Panc1 (cell line): ENCODE measurements around the gene RNF212. TPM values are rescaled to one million over a fixed set of nuclear protein-coding genes. Genes with fewer than 3 reads are reported as not detected.

ENCODE experiments used
- ATAC-seq: fragments of 200-7000 bp; cut with Tn5 transposase; 2 replicates; pipeline ENCODE4 v1.9.1; 2020; ENCODE audit warnings: mild to moderate bottlenecking, moderate library complexity
- BruUV-seq: library from RNA; stranded (reverse); fragments of 400-500 nt; replicated peaks from 2 replicates; lab custom pipeline; 2021; lab: Mats Ljungman, UMichigan
- CTCF ChIA-PET: fragments of 300-600 bp; sonication (Branson Sonifier 250); formaldehyde crosslinking; loops from one replicate; lab custom pipeline; 2022; ENCODE audit warnings: antibody characterized with exemption; lab: Charles Lee
- POLR2A ChIA-PET: fragments of 300-600 bp; sonication (Branson Sonifier 250); formaldehyde crosslinking; loops from one replicate; lab custom pipeline; 2022; ENCODE audit warnings: antibody characterized with exemption; lab: Charles Lee
- DNase-seq: peaks from one replicate; pipeline ENCODE4 v3.0.0-alpha.2; 2010; ENCODE audit warnings: low read depth, low spot score
- H3K27ac ChIP-seq: 2 replicates; pipeline ENCODE4 v1.5.1; 2011; ENCODE audit warnings: mild to moderate bottlenecking, low read length, inconsistent platforms
- H3K27me3 ChIP-seq: fragments of 200-500 bp; sonication (Bioruptor generic); 2 replicates; pipeline ENCODE4 v1.6.0; 2014; ENCODE audit warnings: low read length, inconsistent platforms; ENCODE audit not compliant: control insufficient read depth, insufficient read depth
- H3K36me3 ChIP-seq: fragments of 200-500 bp; sonication (Bioruptor generic); 2 replicates; pipeline ENCODE4 v1.5.1; 2014; ENCODE audit warnings: inconsistent platforms, mild to moderate bottlenecking, low read length, moderate library complexity; ENCODE audit not compliant: control insufficient read depth, insufficient read depth
- H3K4me1 ChIP-seq: 2 replicates; pipeline ENCODE4 v1.5.1; 2011; ENCODE audit warnings: inconsistent platforms, mild to moderate bottlenecking, low read length, moderate library complexity; ENCODE audit not compliant: control insufficient read depth, insufficient read depth
- H3K4me3 ChIP-seq, 2 experiments: 2 replicates each; pipeline ENCODE4 v1.5.1; 2011 to 2012; ENCODE audit warnings: low read depth in 2 of 2, low read length in 2 of 2, mild to moderate bottlenecking in 2 of 2, inconsistent platforms in 1 of 2, moderate library complexity in 1 of 2
- H3K9me3 ChIP-seq: fragments of 200-500 bp; sonication (Bioruptor generic); 2 replicates; pipeline ENCODE4 v1.5.1; 2014; ENCODE audit warnings: low read depth, mild to moderate bottlenecking, inconsistent platforms, low read length, moderate library complexity; ENCODE audit not compliant: control insufficient read depth, insufficient read depth
- POLR2AphosphoS5 ChIP-seq: IDR thresholded peaks from 2 replicates; pipeline ENCODE4 v1.6.1; 2012; ENCODE audit warnings: mild to moderate bottlenecking, low read depth, low read length, moderate library complexity
- SIN3A ChIP-seq: IDR thresholded peaks from 2 replicates; pipeline ENCODE4 v1.6.1; 2012; ENCODE audit warnings: low read depth, mild to moderate bottlenecking, low read length, moderate library complexity, borderline replicate concordance; ENCODE audit not compliant: insufficient read depth
- TCF7L2 ChIP-seq: IDR thresholded peaks from 2 replicates; pipeline ENCODE4 v1.6.1; 2011; ENCODE audit warnings: mild to moderate bottlenecking, low read depth, low read length, inconsistent platforms
- in situ Hi-C: cut with HindIII; loops from 2 replicates; pipeline ENCODE4 v1.10.0; 2016; ENCODE audit warnings: low sequenced_read_pairs, low pct_unique_long_range_greater_than_20kb
- intact Hi-C: fragments of 100-400 bp; cut with micrococcal nuclease; formaldehyde crosslinking; loops from one replicate; pipeline ENCODE4 v1.10.0; 2022; ENCODE audit not compliant: unreplicated experiment
- total RNA-seq: library from RNA; stranded (reverse); gene quantifications from one replicate; pipeline ENCODE4 v1.2.1, GENCODE V29; 2021; ENCODE audit not compliant: unreplicated experiment
- TF ChIP-seq, protein P1 (sequence below), 2 experiments: IDR thresholded peaks; 2 replicates each; pipeline ENCODE4 v1.6.1; 2011 to 2012; ENCODE audit warnings: low read depth in 2 of 2, control low read depth in 1 of 2, low read length in 1 of 2, mild to moderate bottlenecking in 1 of 2, moderate library complexity in 1 of 2; ENCODE audit not compliant: insufficient read depth in 1 of 2
- TF ChIP-seq, protein P2 (sequence below): fragments of 450-650 bp; IDR thresholded peaks from 2 replicates; pipeline ENCODE4 v1.5.1; 2017; ENCODE audit warnings: mild to moderate bottlenecking

Gene RNF212
- total RNA-seq, 1 experiment from 2014 or later = not detected

DNA sequence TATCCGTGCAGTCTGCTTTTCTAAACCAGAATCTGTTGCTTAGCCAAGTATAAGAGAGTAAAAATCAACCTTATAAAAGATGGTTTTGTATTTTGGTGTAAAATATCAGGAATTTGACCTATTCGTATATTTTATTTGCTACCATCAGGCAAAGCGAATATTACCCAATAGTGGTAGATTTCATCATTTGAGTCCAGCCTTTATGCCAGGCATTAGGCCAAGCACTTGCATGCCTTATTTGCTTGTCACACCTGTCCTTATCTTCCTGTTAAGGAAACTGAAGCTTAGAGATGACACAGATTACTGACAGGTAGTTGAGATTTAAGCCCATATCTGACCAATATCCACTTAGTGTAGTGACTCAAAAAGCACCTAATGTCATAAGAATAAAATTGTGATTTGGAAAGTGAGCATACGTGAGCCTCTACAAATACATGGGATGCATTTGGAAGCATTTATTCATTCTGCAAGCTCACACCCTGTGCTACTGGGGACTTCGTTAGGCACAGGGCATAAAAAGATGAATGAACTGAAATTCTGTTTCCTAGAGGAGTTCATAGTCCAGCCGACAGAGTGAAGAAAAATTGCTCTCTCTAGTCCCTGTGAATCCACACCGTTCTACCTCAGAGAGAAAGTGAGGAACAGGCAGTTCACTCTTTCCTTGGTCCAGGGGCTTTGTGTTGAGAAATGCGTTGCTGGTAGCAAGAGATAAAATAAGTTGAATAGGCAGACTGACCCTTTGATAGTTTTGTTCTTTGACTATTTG, 2.3 kb upstream of the RNF212 start:
- ChIA-PET CTCF (no interaction called here), POLR2A (no interaction called here)
- intact Hi-C loops (no loop called here), in situ Hi-C loops (no loop called here)
- DNase-seq = no peak
- Histone ChIP-seq H3K27ac (no peak overlapping the region), H3K4me1 (no peaks in the 10 kb centered on the region), H3K4me3 (no peak overlapping the region), H3K9me3 (no peaks in the 10 kb centered on the region), H3K36me3 (no peaks in the 10 kb centered on the region), H3K27me3 (no peaks in the 10 kb centered on the region)
- TF ChIP-seq POLR2AphosphoS5 = no peak
- no peak for TF ChIP-seq SIN3A
- TF ChIP-seq, protein P1, sequence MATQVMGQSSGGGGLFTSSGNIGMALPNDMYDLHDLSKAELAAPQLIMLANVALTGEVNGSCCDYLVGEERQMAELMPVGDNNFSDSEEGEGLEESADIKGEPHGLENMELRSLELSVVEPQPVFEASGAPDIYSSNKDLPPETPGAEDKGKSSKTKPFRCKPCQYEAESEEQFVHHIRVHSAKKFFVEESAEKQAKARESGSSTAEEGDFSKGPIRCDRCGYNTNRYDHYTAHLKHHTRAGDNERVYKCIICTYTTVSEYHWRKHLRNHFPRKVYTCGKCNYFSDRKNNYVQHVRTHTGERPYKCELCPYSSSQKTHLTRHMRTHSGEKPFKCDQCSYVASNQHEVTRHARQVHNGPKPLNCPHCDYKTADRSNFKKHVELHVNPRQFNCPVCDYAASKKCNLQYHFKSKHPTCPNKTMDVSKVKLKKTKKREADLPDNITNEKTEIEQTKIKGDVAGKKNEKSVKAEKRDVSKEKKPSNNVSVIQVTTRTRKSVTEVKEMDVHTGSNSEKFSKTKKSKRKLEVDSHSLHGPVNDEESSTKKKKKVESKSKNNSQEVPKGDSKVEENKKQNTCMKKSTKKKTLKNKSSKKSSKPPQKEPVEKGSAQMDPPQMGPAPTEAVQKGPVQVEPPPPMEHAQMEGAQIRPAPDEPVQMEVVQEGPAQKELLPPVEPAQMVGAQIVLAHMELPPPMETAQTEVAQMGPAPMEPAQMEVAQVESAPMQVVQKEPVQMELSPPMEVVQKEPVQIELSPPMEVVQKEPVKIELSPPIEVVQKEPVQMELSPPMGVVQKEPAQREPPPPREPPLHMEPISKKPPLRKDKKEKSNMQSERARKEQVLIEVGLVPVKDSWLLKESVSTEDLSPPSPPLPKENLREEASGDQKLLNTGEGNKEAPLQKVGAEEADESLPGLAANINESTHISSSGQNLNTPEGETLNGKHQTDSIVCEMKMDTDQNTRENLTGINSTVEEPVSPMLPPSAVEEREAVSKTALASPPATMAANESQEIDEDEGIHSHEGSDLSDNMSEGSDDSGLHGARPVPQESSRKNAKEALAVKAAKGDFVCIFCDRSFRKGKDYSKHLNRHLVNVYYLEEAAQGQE (IDR thresholded peaks at IDR 0.05; ENCODE audit: insufficient read depth in 1 of 2, low read depth in 2 of 2, low read length in 1 of 2) = no peak
- TF ChIP-seq, protein P2, sequence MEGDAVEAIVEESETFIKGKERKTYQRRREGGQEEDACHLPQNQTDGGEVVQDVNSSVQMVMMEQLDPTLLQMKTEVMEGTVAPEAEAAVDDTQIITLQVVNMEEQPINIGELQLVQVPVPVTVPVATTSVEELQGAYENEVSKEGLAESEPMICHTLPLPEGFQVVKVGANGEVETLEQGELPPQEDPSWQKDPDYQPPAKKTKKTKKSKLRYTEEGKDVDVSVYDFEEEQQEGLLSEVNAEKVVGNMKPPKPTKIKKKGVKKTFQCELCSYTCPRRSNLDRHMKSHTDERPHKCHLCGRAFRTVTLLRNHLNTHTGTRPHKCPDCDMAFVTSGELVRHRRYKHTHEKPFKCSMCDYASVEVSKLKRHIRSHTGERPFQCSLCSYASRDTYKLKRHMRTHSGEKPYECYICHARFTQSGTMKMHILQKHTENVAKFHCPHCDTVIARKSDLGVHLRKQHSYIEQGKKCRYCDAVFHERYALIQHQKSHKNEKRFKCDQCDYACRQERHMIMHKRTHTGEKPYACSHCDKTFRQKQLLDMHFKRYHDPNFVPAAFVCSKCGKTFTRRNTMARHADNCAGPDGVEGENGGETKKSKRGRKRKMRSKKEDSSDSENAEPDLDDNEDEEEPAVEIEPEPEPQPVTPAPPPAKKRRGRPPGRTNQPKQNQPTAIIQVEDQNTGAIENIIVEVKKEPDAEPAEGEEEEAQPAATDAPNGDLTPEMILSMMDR = no peak
- no peak for TF ChIP-seq TCF7L2
- ATAC-seq = no peak
- no TSS peak for BruUV-seq

DNA sequence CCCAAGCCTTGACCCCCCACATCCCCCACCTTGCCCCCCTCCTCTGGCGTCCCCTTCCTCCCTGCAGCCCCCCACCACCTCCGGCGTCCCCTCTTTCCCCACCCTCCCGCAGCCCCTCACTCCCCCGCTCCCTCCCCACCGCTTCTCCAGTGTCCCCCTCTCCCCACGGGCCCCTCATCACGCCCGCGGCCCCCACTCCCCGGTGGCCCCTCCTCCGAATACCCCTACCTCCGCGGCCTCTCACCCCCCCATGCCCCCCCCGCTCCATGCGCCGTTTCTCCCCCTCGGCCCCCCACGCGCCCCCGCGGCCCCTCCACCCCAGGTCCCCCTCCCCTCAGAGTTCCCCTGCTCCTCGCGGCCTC, 562 bp downstream of the RNF212 start:
- ChIA-PET POLR2A (no interaction called here), CTCF (no interaction called here)
- intact Hi-C loops = no loop called here
- Histone ChIP-seq H3K9me3 (no peaks in the 10 kb centered on the region), H3K4me1 (no peaks in the 10 kb centered on the region), H3K27ac (no peak overlapping the region), H3K4me3 (no peak overlapping the region), H3K36me3 (no peaks in the 10 kb centered on the region), H3K27me3 (no peaks in the 10 kb centered on the region)
- TF ChIP-seq POLR2AphosphoS5 (no peak), SIN3A (no peak), TCF7L2 (no peak)
- TF ChIP-seq, protein P1 (IDR thresholded peaks at IDR 0.05; ENCODE audit: insufficient read depth in 1 of 2, low read depth in 2 of 2, low read length in 1 of 2) = no peak
- TF ChIP-seq, protein P2 = no peak
- in situ Hi-C loops = no loop called here
- DNase-seq = no peak
- no TSS peak for BruUV-seq
- no peak for ATAC-seq
